SH-SY5Y (cell line): ENCODE results near the gene SREBF1.

ENCODE experiments used
- GATA2 ChIP-seq: IDR thresholded peaks from 2 replicates; pipeline ENCODE4 v1.6.1; 2011; ENCODE audit warnings: mild to moderate bottlenecking, low read depth, low read length
- GATA3 ChIP-seq: IDR thresholded peaks from 2 replicates; pipeline ENCODE4 v1.6.1; 2011; ENCODE audit warnings: low read depth, mild to moderate bottlenecking, low read length, moderate library complexity

DNA sequence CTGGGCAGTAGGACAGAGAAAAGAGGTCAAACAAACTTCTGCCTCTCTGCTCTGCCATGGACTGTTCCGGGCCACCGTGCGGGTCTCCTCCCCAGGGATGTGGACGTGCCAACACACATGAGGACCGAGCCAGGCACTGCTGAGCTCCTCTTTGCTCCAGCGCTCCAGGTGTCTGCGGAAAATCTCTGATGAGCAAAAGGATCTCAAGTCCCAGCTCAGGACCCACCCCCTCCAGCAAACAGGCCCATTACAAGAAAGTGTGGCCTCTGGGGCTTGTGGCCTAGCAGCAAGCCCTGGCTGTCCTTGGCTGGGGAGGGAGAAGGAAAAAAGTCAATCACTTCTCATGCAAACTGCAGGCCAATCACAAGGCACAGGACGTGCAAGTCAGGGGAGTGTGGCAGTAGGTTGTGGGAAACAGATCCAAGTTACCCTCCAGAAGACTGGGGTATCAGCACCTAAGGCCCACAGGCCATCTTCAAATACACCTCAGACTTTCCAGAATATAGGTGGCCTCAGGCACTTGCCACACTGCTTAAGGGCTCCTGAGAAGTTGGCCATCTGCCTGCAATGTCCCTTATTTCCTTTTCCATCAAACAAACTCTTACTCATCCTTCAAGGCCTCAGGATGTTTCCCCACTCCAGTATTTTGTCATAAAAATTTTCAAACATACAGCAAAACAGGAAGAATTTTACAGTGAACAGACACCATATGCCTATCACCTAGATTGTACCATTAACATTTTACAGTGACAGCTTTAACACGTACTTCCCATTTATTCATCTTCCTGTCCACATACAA, 36.0 kb upstream of the SREBF1 start:
- no peak for TF ChIP-seq GATA2
- no peak for TF ChIP-seq GATA3
